PFSK-1 (cell line): ENCODE data around the gene MYO3A.

Experiments used
- POLR2AphosphoS5 ChIP-seq: IDR thresholded peaks from 2 replicates; pipeline ENCODE4 v1.6.1; 2012; ENCODE audit warnings: low read depth, mild to moderate bottlenecking, control low read depth, low read length, moderate library complexity
- REST ChIP-seq, 2 experiments: IDR thresholded peaks; 2 replicates each; pipeline versions ENCODE4 v1.6.1 to v1.8.0; 2011 to 2012; ENCODE audit warnings: low read depth in 2 of 2, low read length in 2 of 2, control low read depth in 1 of 2, inconsistent platforms in 1 of 2, mild to moderate bottlenecking in 1 of 2, moderate library complexity in 1 of 2; ENCODE audit not compliant: insufficient read depth in 1 of 2
- SIN3A ChIP-seq: IDR thresholded peaks from 2 replicates; pipeline ENCODE4 v1.6.1; 2012; ENCODE audit warnings: mild to moderate bottlenecking, low read length, moderate library complexity, borderline replicate concordance; ENCODE audit not compliant: insufficient read depth
- TAF1 ChIP-seq: IDR thresholded peaks from 2 replicates; pipeline ENCODE4 v1.6.1; 2012; ENCODE audit warnings: low read length, control low read depth, borderline replicate concordance; ENCODE audit not compliant: insufficient read depth

GRCh38 chr10:26024303-26024702 lies 90.3 kb downstream of the MYO3A start:
- TF ChIP-seq POLR2AphosphoS5 (no peak), SIN3A (no peak), REST (IDR thresholded peaks at IDR 0.05; ENCODE audit: insufficient read depth in 1 of 2, low read depth in 2 of 2, low read length in 2 of 2) (no peak), TAF1 (no peak)
